ENCODE results near the gene RASGEF1B.

Gene RASGEF1B

GRCh38 chr4:81471588-81472280, at the start of gene RASGEF1B:
Gene RASGEF1B (minus strand): TSS chr4:81471907. CDS start chr4:81459508, 12,399 bp downstream.
- DNase-seq = peak; percentile 48 to 90

- DNase-seq = no peak
Measured at GRCh38 chr4:81519856-81520255, 48.1 kb upstream of the RASGEF1B start.

GRCh38 chr4:81519427-81519773, 47.7 kb upstream of the RASGEF1B start:
- DNase-seq = no peak

- DNase-seq = no peak
Measured at GRCh38 chr4:81518762-81519426, 47.2 kb upstream of the RASGEF1B start.

- DNase-seq = no peak
Measured at GRCh38 chr4:81516241-81516640, 44.5 kb upstream of the RASGEF1B start.

- DNase-seq = no peak
Measured at GRCh38 chr4:81512757-81513501, 41.2 kb upstream of the RASGEF1B start.

- DNase-seq = no peak
Measured at GRCh38 chr4:81512001-81512756, 40.5 kb upstream of the RASGEF1B start.

GRCh38 chr4:81510643-81511178, 39.0 kb upstream of the RASGEF1B start:
- DNase-seq = no peak

- DNase-seq = no peak
Measured at GRCh38 chr4:81509822-81510221, 38.1 kb upstream of the RASGEF1B start.

- no peak for DNase-seq
Measured at GRCh38 chr4:81509191-81509590, 37.5 kb upstream of the RASGEF1B start.

- no peak for DNase-seq
Measured at GRCh38 chr4:81508411-81509185, 36.9 kb upstream of the RASGEF1B start.

- DNase-seq = no peak
Measured at GRCh38 chr4:81507530-81507929, 35.8 kb upstream of the RASGEF1B start.

GRCh38 chr4:81506731-81507130, 35.0 kb upstream of the RASGEF1B start:
- no peak for DNase-seq

GRCh38 chr4:81505726-81506125, 34.0 kb upstream of the RASGEF1B start:
- DNase-seq = no peak

- DNase-seq = no peak
Measured at GRCh38 chr4:81505004-81505598, 33.4 kb upstream of the RASGEF1B start.

GRCh38 chr4:81504112-81505003, 32.7 kb upstream of the RASGEF1B start:
- no peak for DNase-seq

- DNase-seq = no peak
Measured at GRCh38 chr4:81503586-81503985, 31.9 kb upstream of the RASGEF1B start.

GRCh38 chr4:81502564-81502963, 30.9 kb upstream of the RASGEF1B start:
- DNase-seq = no peak

- no peak for DNase-seq
Measured at GRCh38 chr4:81499840-81500239, 28.1 kb upstream of the RASGEF1B start.

GRCh38 chr4:81498551-81499099, 26.9 kb upstream of the RASGEF1B start:
- DNase-seq = no peak
